Mesothelial cell of epicardium (in vitro differentiated cells): ENCODE data around the gene CHML. TPM values are rescaled to one million over a fixed set of nuclear protein-coding genes. Genes with fewer than 3 reads are reported as not detected.
A peak's percentile ranks its signal among the peaks of the same experiment; 100 is the strongest.

Source experiments
- DNase-seq, 2 experiments: peaks; one replicate each; pipeline ENCODE4 v3.0.0; 2021; ENCODE audit warnings: low spot score in 2 of 2; ENCODE audit not compliant: unreplicated experiment in 2 of 2
- H3K27ac Mint-ChIP-seq: 2 replicates; pipeline ENCODE4 v1.8.0; 2021; ENCODE audit warnings: mixed read lengths
- H3K27me3 Mint-ChIP-seq: 2 replicates; pipeline ENCODE4 v1.8.0; 2021; ENCODE audit warnings: low read depth, mixed read lengths
- H3K36me3 Mint-ChIP-seq: 2 replicates; pipeline ENCODE4 v1.8.0; 2021; ENCODE audit warnings: mixed read lengths
- H3K4me1 Mint-ChIP-seq: 2 replicates; pipeline ENCODE4 v1.8.0; 2021; ENCODE audit warnings: mixed read lengths
- H3K4me3 Mint-ChIP-seq: 2 replicates; pipeline ENCODE4 v1.8.0; 2021; ENCODE audit warnings: mild to moderate bottlenecking, moderate library complexity, mixed read lengths
- H3K9me3 Mint-ChIP-seq: 2 replicates; pipeline ENCODE4 v1.8.0; 2021; ENCODE audit warnings: mixed read lengths
- CTCF ChIP-seq: fragments of 200-600 bp; sonication (generic); IDR thresholded peaks from one replicate; pipeline ENCODE4 v1.5.0; 2021; ENCODE audit warnings: antibody characterized with exemption; ENCODE audit not compliant: unreplicated experiment
- total RNA-seq: library from RNA; stranded (reverse); gene quantifications from 3 replicates; pipeline ENCODE4 v1.2.1, GENCODE V29; 2021

The CHML gene
- total RNA-seq, 1 donor from 2014 or later = 21.2 TPM

DNA sequence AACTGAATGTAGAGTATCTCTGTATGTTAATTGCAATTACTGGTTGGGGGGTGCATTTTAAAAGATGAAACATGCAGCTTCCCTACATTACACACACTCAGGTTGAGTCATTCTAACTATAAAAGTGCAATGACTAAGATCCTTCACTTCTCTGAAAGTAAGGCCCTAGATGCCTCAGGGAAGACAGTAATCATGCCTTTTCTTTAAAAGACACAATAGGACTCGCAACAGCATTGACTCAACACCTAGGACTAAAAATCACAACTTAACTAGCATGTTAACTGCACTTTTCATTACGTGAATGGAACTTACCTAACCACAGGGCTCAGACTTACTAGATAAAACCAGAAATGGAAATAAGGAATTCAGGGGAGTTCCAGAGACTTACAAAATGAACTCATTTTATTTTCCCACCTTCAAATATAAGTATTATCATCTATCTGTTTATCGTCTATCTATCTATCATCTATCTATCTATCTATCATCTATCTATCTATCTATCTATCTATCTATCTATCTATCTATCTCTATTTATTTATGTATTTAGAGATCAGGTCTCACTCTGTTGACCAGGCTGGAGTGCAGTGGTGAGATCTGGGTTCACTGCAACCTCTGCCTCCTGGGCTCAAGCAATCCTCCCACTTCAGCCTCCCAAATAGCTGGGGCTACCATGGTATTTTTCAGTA, 47.8 kb downstream of the CHML start:
- no peak overlapping the region for H3K4me3 Mint-ChIP-seq
- no peaks in the 10 kb centered on the region for H3K27me3 Mint-ChIP-seq
- H3K4me1 Mint-ChIP-seq = peaks cover 26% of the 10 kb centered on the region
- H3K27ac Mint-ChIP-seq = no peak overlapping the region
- H3K9me3 Mint-ChIP-seq = no peaks in the 10 kb centered on the region
- peaks cover 8% of the 10 kb centered on the region for H3K36me3 Mint-ChIP-seq
- no peak for DNase-seq
- no peak for TF ChIP-seq CTCF

DNA sequence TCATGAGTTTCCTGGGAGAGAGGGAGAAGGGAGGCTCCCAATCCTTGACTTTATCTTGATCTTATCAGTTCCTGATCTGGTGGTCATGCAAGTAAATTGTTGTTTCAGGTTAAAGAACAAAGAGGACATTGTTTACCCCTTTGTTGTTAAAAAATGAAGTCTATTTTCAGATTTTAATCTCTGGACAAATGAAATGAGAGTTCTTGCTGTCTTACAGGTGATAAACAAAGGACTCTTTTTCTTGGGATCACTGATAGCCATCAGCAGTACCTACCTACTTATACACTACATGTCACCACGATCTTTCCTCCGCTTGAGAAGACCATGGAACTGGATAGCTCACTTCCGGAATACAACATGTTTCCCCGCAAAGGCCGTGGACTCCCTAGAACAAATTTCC, 48.4 kb downstream of the CHML start:
- H3K9me3 Mint-ChIP-seq = no peaks in the 10 kb centered on the region
- H3K27me3 Mint-ChIP-seq = no peaks in the 10 kb centered on the region
- H3K4me1 Mint-ChIP-seq = peaks cover 26% of the 10 kb centered on the region
- no peak for DNase-seq
- no peak overlapping the region for H3K4me3 Mint-ChIP-seq
- peak overlapping the region; percentile 93 for H3K27ac Mint-ChIP-seq
- H3K36me3 Mint-ChIP-seq = peaks cover 8% of the 10 kb centered on the region
- TF ChIP-seq CTCF = no peak

GRCh38 chr1:241591317-241591716, 48.9 kb downstream of the CHML start:
- H3K4me1 Mint-ChIP-seq = peaks cover 26% of the 10 kb centered on the region
- peak overlapping the region; percentile 93 for H3K27ac Mint-ChIP-seq
- H3K9me3 Mint-ChIP-seq = no peaks in the 10 kb centered on the region
- no peak for DNase-seq
- H3K36me3 Mint-ChIP-seq = peaks cover 8% of the 10 kb centered on the region
- no peaks in the 10 kb centered on the region for H3K27me3 Mint-ChIP-seq
- no peak for TF ChIP-seq CTCF
- H3K4me3 Mint-ChIP-seq = no peak overlapping the region

- no peaks in the 10 kb centered on the region for H3K9me3 Mint-ChIP-seq
- H3K4me1 Mint-ChIP-seq = peaks cover 26% of the 10 kb centered on the region
- H3K27me3 Mint-ChIP-seq = no peaks in the 10 kb centered on the region
- DNase-seq = no peak
- H3K4me3 Mint-ChIP-seq = no peak overlapping the region
- peaks cover 8% of the 10 kb centered on the region for H3K36me3 Mint-ChIP-seq
- TF ChIP-seq CTCF = no peak
- peak overlapping the region; percentile 93 for H3K27ac Mint-ChIP-seq
These were observed 49.5 kb downstream of the CHML start for GRCh38 chr1:241590719-241591118.

Other genes with a start within 250 kb of the CHML start
- 50.0 to 51.5 TPM (median 50.2 TPM) in 3 replicates for gene FH, start 120.6 kb downstream of the CHML start, total RNA-seq
- gene KMO, start 108.0 kb downstream of the CHML start, total RNA-seq = not detected in 3 replicates
- gene OPN3, start within 50 bp of the CHML start, total RNA-seq = 14.4 to 15.1 TPM (median 14.6 TPM) in 3 replicates
- 0.47 TPM in 1 of 3 replicates, not detected in the others for gene WDR64, start 11.9 kb upstream of the CHML start, total RNA-seq
- gene EXO1, start 207.8 kb upstream of the CHML start, total RNA-seq = 8.3 to 9.4 TPM (median 8.4 TPM) in 3 replicates